RPMI8226 (cell line): Measurements from ENCODE around the gene C10orf143.

Experiments used
- DNase-seq: peaks from one replicate; pipeline ENCODE4 v3.0.0-alpha.2; 2015

Gene C10orf143

GRCh38 chr10:130050721-130051120 lies 59.9 kb downstream of the C10orf143 start:
- no peak for DNase-seq

GRCh38 chr10:130049987-130050386 lies 60.6 kb downstream of the C10orf143 start:
- DNase-seq = no peak

GRCh38 chr10:130049244-130049643 lies 61.4 kb downstream of the C10orf143 start:
- no peak for DNase-seq

- no peak for DNase-seq
Measured at GRCh38 chr10:130048081-130048480, 62.5 kb downstream of the C10orf143 start.

- DNase-seq = no peak
Measured at GRCh38 chr10:130047336-130047735, 63.3 kb downstream of the C10orf143 start.

- DNase-seq = no peak
Measured at GRCh38 chr10:130046591-130046990, 64.0 kb downstream of the C10orf143 start.

- DNase-seq = no peak
Measured at GRCh38 chr10:130045801-130046321, 64.8 kb downstream of the C10orf143 start.

GRCh38 chr10:130045091-130045652 lies 65.5 kb downstream of the C10orf143 start:
- DNase-seq = no peak

- no peak for DNase-seq
Measured at GRCh38 chr10:130044067-130045061, 66.3 kb downstream of the C10orf143 start.

GRCh38 chr10:130043491-130043890 lies 67.1 kb downstream of the C10orf143 start:
- no peak for DNase-seq

- no peak for DNase-seq
Measured at GRCh38 chr10:130042381-130042780, 68.2 kb downstream of the C10orf143 start.

- DNase-seq = no peak
Measured at GRCh38 chr10:130041451-130042371, 68.9 kb downstream of the C10orf143 start.

- no peak for DNase-seq
Measured at GRCh38 chr10:130040817-130041330, 69.8 kb downstream of the C10orf143 start.

- DNase-seq = no peak
Measured at GRCh38 chr10:130040351-130040750, 70.3 kb downstream of the C10orf143 start.

- no peak for DNase-seq
Measured at GRCh38 chr10:130039141-130039540, 71.5 kb downstream of the C10orf143 start.

- no peak for DNase-seq
Measured at GRCh38 chr10:130038611-130039109, 72.0 kb downstream of the C10orf143 start.

- DNase-seq = no peak
Measured at GRCh38 chr10:130038019-130038555, 72.5 kb downstream of the C10orf143 start.

- no peak for DNase-seq
Measured at GRCh38 chr10:130037169-130037661, 73.4 kb downstream of the C10orf143 start.

GRCh38 chr10:130036296-130037065 lies 74.1 kb downstream of the C10orf143 start:
- no peak for DNase-seq

GRCh38 chr10:130029209-130029608 lies 81.4 kb downstream of the C10orf143 start:
- no peak for DNase-seq

- DNase-seq = no peak
Measured at GRCh38 chr10:130028465-130028819, 82.2 kb downstream of the C10orf143 start.
